Peyer's patch (tissue), 4 donors: ENCODE measurements around the gene PRADC1.

Source experiments
- CTCF ChIP-seq, 6 experiments: fragments of 450-650 bp in 4 of 6; fragments of 200-600 bp in 2 of 6; sonication (generic) in 1 of 6; IDR thresholded peaks; one replicate each; pipeline ENCODE4 v1.5.1; 2017 to 2019; ENCODE audit warnings: antibody characterized with exemption in 6 of 6, mild to moderate bottlenecking in 3 of 6, moderate library complexity in 1 of 6
- POLR2A ChIP-seq, 2 donors: fragments of 450-650 bp; IDR thresholded peaks; one replicate each; pipeline ENCODE4 v1.5.1; 2017; ENCODE audit warnings: antibody characterized with exemption in 2 of 2, mild to moderate bottlenecking in 2 of 2, moderate library complexity in 2 of 2

GRCh38 chr2:73279852-73280251 is 46.8 kb upstream of the PRADC1 start:
- TF ChIP-seq CTCF (IDR thresholded peaks at IDR 0.05): no peak
- TF ChIP-seq POLR2A (IDR thresholded peaks at IDR 0.05): no peak
